Measurements from ENCODE around the gene ABCG5.

Gene ABCG5

GRCh38 chr2:43837033-43837432 lies 1.6 kb downstream of the ABCG5 start:
- H3K4me3 ChIP-seq (ENCODE audit: control insufficient read depth, low read depth, low read length), result no peak overlapping the region
- TF ChIP-seq, protein P1, sequence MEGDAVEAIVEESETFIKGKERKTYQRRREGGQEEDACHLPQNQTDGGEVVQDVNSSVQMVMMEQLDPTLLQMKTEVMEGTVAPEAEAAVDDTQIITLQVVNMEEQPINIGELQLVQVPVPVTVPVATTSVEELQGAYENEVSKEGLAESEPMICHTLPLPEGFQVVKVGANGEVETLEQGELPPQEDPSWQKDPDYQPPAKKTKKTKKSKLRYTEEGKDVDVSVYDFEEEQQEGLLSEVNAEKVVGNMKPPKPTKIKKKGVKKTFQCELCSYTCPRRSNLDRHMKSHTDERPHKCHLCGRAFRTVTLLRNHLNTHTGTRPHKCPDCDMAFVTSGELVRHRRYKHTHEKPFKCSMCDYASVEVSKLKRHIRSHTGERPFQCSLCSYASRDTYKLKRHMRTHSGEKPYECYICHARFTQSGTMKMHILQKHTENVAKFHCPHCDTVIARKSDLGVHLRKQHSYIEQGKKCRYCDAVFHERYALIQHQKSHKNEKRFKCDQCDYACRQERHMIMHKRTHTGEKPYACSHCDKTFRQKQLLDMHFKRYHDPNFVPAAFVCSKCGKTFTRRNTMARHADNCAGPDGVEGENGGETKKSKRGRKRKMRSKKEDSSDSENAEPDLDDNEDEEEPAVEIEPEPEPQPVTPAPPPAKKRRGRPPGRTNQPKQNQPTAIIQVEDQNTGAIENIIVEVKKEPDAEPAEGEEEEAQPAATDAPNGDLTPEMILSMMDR (IDR thresholded peaks at IDR 0.05; ENCODE audit: control insufficient read depth, insufficient read depth, low read depth, low read length, missing control alignments), result no peak
- no peak for DNase-seq (ENCODE audit: low read depth)

DNA sequence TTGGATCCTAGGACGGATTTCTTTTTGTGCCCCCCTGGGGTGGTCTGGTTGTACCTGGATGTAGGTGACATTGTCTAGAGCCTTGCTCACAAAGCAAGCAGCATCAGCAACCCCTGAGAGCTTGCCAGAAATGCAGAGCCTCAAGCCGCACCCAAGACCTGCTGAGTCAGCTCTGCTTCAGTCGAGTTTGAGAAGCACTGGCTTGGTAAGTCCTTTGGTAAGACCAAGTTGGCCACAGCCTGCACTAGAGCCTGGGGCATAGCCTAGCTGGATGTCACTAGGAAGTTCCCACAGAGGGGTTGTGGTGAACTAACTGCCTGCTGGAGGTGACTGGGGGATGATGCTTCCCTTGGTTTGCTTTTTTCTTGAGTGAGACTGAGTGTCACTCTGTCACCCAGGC lies 6.2 kb downstream of the ABCG5 start:
- no peak for DNase-seq (ENCODE audit: low read depth)
- TF ChIP-seq, protein P1 (IDR thresholded peaks at IDR 0.05; ENCODE audit: control insufficient read depth, insufficient read depth, low read depth, low read length, missing control alignments), result no peak
- no peak overlapping the region for H3K4me3 ChIP-seq (ENCODE audit: control insufficient read depth, low read depth, low read length)

GRCh38 chr2:43831543-43832294 lies 6.9 kb downstream of the ABCG5 start:
- no peak for DNase-seq (ENCODE audit: low read depth)
- no peak overlapping the region for H3K4me3 ChIP-seq (ENCODE audit: control insufficient read depth, low read depth, low read length)

DNA sequence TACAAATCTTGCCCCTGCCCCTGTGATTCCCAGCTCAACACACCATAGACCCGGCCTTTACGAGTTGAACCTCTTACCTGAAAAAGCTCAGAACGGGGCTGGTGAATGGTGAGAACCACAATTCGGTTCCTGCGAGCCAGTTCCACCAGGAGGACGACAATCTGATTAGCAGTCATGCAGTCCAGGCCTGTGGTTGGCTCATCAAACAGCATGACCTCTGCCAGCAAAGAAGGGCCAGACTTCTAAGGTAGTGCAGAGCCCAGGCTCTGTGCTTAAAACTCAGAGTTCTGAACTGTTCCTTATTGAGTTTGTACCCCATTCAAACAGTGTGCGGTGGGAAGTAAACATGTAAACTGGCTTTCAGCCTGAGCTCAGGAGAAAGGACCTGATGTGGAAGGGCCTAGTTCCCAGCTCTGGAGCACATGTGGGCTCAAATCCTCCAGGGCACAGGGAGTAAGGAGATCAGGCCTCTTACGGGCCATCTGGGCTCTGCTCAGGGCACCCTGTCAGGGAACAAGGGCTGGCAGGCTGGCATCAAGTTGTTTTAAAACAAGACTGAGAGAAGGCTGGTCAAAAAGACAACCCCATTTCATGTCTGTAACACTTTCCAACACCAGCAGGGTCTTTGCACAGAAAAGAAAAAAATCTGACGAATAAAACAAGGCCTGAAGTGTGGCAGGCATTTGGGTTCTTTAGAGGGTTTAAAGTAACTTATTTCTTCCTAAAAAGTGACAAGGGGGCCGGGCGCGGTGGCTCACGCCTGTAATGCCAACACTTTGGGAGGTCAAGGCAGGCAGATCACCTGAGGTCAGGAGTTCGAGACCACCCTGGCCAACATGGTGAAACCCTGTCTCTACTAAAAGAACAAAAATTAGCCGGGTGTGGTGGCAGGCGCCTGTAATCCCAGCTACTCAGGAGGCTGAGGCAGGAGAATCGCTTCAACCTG lies 12.1 kb downstream of the ABCG5 start:
- TF ChIP-seq, protein P1 (IDR thresholded peaks at IDR 0.05; ENCODE audit: control insufficient read depth, insufficient read depth, low read depth, low read length, missing control alignments), result no peak
- DNase-seq (ENCODE audit: low read depth), result no peak
- no peak overlapping the region for H3K4me3 ChIP-seq (ENCODE audit: control insufficient read depth, low read depth, low read length)

More at GRCh38 chr2:43831543-43832294, 6.9 kb downstream of the ABCG5 start:
- TF ChIP-seq, protein P1 (IDR thresholded peaks at IDR 0.05; ENCODE audit: control insufficient read depth, insufficient read depth, low read depth, low read length, missing control alignments), result no peak

GRCh38 chr2:43825841-43826240 lies 12.8 kb downstream of the ABCG5 start:
- no peak for DNase-seq (ENCODE audit: low read depth)
- TF ChIP-seq, protein P1 (IDR thresholded peaks at IDR 0.05; ENCODE audit: control insufficient read depth, insufficient read depth, low read depth, low read length, missing control alignments), result no peak
- H3K4me3 ChIP-seq (ENCODE audit: control insufficient read depth, low read depth, low read length), result no peak overlapping the region

DNA sequence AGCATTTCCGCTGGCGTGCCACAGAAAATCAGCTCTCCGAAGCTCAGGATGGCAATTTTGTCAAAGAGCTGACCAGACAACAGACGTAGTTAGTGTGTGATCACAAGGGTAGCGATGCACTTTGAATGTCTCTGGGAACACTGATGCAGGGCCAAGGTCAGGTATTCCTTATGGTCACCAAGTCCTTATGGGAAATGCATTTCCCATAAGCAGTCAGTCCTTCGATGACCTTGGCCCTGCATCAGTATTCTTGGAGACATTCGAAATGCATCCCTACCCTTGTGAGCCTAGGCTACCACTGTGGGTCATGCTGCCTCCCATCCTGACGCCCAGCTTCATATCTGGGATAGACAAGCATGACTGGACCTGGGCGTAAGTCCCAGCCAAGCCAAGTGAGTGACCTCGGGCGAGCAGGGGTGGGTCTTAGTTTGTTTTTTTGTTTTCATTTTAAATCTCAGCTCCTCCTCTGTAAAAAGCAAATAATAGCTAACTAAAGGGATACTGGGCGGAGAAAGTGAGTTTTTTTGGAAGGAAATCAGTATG lies 13.6 kb downstream of the ABCG5 start:
- H3K4me3 ChIP-seq (ENCODE audit: control insufficient read depth, low read depth, low read length), result no peak overlapping the region
- DNase-seq (ENCODE audit: low read depth), result no peak
- TF ChIP-seq, protein P1 (IDR thresholded peaks at IDR 0.05; ENCODE audit: control insufficient read depth, insufficient read depth, low read depth, low read length, missing control alignments), result no peak
